Measurements from ENCODE around the gene SPOPL.

SPOPL gene

DNA sequence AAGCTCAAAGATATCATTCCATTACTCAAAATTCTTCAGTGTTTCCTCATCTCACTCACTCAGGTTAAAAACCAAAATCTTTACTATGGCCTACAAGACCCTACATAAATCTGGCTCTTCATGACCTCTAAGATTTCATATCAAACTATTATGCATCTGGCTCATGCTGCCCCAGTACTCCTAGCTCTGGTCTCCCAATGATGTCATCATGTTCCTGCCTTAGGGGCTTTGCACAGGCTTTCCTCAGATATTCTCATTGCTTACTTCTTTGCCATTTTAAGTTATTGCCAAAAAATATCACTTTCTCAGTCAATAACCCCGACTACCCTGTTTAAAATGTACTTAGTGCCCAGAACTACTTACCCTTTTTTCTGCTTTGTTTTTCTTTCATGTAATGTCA lies 33.0 kb upstream of the SPOPL start:
- no peak overlapping the region for H3K4me3 ChIP-seq (replicated peaks; ENCODE audit: insufficient read depth, low read length)
- TF ChIP-seq GABPA (IDR thresholded peaks at IDR 0.05; ENCODE audit: low read depth): no peak
- no peak for TF ChIP-seq POLR2AphosphoS5 (IDR thresholded peaks at IDR 0.05; ENCODE audit: low read depth)
- no peak for TF ChIP-seq SPI1 (IDR thresholded peaks at IDR 0.05; ENCODE audit: borderline replicate concordance, low read depth)
- TF ChIP-seq, protein P1, sequence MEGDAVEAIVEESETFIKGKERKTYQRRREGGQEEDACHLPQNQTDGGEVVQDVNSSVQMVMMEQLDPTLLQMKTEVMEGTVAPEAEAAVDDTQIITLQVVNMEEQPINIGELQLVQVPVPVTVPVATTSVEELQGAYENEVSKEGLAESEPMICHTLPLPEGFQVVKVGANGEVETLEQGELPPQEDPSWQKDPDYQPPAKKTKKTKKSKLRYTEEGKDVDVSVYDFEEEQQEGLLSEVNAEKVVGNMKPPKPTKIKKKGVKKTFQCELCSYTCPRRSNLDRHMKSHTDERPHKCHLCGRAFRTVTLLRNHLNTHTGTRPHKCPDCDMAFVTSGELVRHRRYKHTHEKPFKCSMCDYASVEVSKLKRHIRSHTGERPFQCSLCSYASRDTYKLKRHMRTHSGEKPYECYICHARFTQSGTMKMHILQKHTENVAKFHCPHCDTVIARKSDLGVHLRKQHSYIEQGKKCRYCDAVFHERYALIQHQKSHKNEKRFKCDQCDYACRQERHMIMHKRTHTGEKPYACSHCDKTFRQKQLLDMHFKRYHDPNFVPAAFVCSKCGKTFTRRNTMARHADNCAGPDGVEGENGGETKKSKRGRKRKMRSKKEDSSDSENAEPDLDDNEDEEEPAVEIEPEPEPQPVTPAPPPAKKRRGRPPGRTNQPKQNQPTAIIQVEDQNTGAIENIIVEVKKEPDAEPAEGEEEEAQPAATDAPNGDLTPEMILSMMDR (IDR thresholded peaks at IDR 0.05; ENCODE audit: insufficient read depth, low read length): no peak
- TF ChIP-seq, protein P2, sequence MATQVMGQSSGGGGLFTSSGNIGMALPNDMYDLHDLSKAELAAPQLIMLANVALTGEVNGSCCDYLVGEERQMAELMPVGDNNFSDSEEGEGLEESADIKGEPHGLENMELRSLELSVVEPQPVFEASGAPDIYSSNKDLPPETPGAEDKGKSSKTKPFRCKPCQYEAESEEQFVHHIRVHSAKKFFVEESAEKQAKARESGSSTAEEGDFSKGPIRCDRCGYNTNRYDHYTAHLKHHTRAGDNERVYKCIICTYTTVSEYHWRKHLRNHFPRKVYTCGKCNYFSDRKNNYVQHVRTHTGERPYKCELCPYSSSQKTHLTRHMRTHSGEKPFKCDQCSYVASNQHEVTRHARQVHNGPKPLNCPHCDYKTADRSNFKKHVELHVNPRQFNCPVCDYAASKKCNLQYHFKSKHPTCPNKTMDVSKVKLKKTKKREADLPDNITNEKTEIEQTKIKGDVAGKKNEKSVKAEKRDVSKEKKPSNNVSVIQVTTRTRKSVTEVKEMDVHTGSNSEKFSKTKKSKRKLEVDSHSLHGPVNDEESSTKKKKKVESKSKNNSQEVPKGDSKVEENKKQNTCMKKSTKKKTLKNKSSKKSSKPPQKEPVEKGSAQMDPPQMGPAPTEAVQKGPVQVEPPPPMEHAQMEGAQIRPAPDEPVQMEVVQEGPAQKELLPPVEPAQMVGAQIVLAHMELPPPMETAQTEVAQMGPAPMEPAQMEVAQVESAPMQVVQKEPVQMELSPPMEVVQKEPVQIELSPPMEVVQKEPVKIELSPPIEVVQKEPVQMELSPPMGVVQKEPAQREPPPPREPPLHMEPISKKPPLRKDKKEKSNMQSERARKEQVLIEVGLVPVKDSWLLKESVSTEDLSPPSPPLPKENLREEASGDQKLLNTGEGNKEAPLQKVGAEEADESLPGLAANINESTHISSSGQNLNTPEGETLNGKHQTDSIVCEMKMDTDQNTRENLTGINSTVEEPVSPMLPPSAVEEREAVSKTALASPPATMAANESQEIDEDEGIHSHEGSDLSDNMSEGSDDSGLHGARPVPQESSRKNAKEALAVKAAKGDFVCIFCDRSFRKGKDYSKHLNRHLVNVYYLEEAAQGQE (IDR thresholded peaks at IDR 0.05; ENCODE audit: insufficient replicate concordance, low read depth): no peak
- no peaks in the 10 kb centered on the region for H3K27me3 ChIP-seq (ENCODE audit: insufficient read depth, poor library complexity, severe bottlenecking)
- DNase-seq (ENCODE audit: low read depth in 1 of 2, low spot score in 1 of 2): no peak
- no peak overlapping the region for H3K27ac ChIP-seq (replicated peaks)

DNA sequence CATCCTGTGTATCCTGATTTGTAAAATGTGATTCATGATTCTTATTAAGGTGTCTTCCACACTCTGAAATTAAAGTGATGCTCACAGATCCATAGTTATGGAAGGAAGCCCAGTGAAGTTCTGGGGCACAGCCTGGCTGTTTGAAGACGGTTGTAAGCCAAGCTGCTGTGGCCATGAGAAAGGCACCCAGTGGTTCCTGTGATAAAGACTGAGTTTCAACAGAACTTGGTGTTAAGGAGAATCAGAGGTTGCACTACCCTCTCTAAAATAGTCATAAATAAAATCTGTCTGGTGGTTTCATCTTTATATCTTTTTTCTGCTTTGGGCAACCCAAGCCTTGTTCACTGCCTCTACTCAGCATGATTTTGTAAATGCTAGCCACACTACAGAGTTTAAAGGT lies 32.2 kb upstream of the SPOPL start:
- no peak overlapping the region for H3K27ac ChIP-seq (replicated peaks)
- H3K27me3 ChIP-seq (ENCODE audit: insufficient read depth, poor library complexity, severe bottlenecking): no peaks in the 10 kb centered on the region
- no peak overlapping the region for H3K4me3 ChIP-seq (replicated peaks; ENCODE audit: insufficient read depth, low read length)
- no peak for DNase-seq (ENCODE audit: low read depth in 1 of 2, low spot score in 1 of 2)
- no peak for TF ChIP-seq GABPA (IDR thresholded peaks at IDR 0.05; ENCODE audit: low read depth)

DNA sequence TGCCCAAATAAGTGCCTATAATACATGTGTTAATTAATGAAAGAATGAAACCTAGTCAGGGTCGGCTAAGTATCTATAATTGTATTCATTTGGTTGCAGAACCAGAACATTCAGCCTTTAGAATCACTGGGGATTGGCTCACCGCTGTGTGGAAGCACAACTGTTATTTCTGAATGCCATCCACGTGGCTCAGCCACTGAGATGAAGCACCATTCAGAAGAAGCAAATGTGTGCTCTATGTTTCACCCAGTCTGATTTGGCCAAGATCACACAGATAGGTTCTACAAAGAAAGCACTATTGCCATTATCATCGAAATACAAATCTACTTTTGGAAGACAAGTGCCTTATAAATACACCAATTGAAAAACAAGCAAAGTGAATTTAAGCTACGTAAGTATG lies 30.6 kb upstream of the SPOPL start:
- no peak for DNase-seq (ENCODE audit: low read depth in 1 of 2, low spot score in 1 of 2)
- H3K4me3 ChIP-seq (replicated peaks; ENCODE audit: insufficient read depth, low read length): no peak overlapping the region
- no peaks in the 10 kb centered on the region for H3K27me3 ChIP-seq (ENCODE audit: insufficient read depth, poor library complexity, severe bottlenecking)
- H3K27ac ChIP-seq (replicated peaks): no peak overlapping the region
- TF ChIP-seq, protein P2 (IDR thresholded peaks at IDR 0.05; ENCODE audit: insufficient replicate concordance, low read depth): no peak
- TF ChIP-seq POLR2AphosphoS5 (IDR thresholded peaks at IDR 0.05; ENCODE audit: low read depth): no peak

DNA sequence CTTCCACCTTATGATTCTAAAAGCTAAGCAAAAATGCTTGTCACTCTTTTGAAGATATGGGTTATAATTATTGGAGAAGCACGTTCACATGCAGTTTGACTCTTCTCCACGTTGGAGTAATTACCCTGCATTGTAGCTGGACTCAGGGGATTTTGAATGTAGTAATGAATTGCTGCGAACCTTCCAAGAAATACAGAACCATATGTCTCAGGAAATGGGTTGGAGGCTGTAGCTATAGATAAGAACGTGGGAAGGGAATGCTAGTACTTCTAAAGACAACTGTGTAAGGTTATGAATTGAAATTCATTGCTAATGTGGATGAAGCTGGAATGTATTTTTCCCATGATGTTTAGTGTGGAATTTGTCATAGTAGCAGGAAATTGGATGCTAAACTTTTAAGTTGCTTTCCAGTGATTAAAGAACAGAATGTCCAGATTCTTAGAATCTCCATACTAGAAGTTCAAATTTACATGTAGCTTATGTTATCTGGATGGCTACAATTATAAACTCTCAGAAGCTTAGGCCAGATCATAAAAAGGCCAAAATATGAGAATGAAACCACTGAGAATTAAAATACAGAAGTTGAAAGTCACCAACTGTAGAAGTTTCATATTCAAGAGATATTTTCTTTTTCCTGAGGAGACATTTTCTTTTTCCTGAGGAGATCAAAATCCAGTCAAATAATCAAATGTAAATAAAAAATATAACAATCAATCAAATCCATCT lies 27.3 kb upstream of the SPOPL start:
- no peaks in the 10 kb centered on the region for H3K27me3 ChIP-seq (ENCODE audit: insufficient read depth, poor library complexity, severe bottlenecking)
- TF ChIP-seq, protein P1 (IDR thresholded peaks at IDR 0.05; ENCODE audit: insufficient read depth, low read length): no peak
- no peak for TF ChIP-seq SPI1 (IDR thresholded peaks at IDR 0.05; ENCODE audit: borderline replicate concordance, low read depth)
- no peak for TF ChIP-seq GABPA (IDR thresholded peaks at IDR 0.05; ENCODE audit: low read depth)
- TF ChIP-seq POLR2AphosphoS5 (IDR thresholded peaks at IDR 0.05; ENCODE audit: low read depth): no peak
- TF ChIP-seq, protein P2 (IDR thresholded peaks at IDR 0.05; ENCODE audit: insufficient replicate concordance, low read depth): no peak
- no peak overlapping the region for H3K27ac ChIP-seq (replicated peaks)
- H3K4me3 ChIP-seq (replicated peaks; ENCODE audit: insufficient read depth, low read length): no peak overlapping the region
- DNase-seq (ENCODE audit: low read depth in 1 of 2, low spot score in 1 of 2): no peak
